ENCODE data around the gene UMAD1. TPM values are rescaled to one million over a fixed set of nuclear protein-coding genes. Genes with fewer than 3 reads are reported as not detected.

Gene UMAD1
- polyA plus RNA-seq, 3 donors = 6.2 to 22.7 (median 18.6) TPM

DNA sequence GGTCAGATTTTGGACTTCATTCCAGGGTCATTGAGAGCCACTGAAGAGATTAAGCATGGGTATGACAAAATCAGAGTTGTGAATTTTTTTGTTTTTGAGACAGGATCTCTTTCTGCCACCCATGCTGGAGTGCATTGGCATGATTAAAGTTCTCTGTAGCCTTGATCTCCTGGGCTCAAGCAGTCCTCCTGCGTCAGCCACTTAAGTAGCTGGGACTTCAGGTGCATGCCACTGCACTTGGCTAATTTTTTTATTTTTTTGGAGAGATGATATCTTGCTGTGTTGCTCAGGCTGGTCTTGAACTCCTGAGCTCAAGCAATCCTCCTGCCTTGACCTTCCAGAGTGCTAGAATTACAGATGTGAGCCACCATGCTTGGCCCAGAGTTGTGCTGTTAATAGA, 275.5 kb downstream of the UMAD1 start:
- Histone ChIP-seq H3K4me3 (replicated peaks in 1 of 3; ENCODE audit: low read depth in 2 of 3, low read length in 3 of 3) (no peak overlapping the region), H3K27me3 (ENCODE audit: control insufficient read depth in 2 of 2, insufficient read depth in 2 of 2, low read length in 2 of 2) (no peaks in the 10 kb centered on the region), H3K9me3 (replicated peaks in 1 of 2; ENCODE audit: control insufficient read depth in 1 of 2, insufficient read depth in 1 of 2, low read length in 2 of 2) (no peaks in the 10 kb centered on the region), H3K79me2 (ENCODE audit: insufficient read depth, low read length) (no peaks in the 10 kb centered on the region), H3K4me1 (ENCODE audit: control insufficient read depth in 1 of 2, insufficient read depth in 2 of 2, low read length in 2 of 2) (no peaks in the 10 kb centered on the region), H3K4me2 (replicated peaks; ENCODE audit: extremely low read depth, low read length, poor library complexity, severe bottlenecking) (no peak overlapping the region), H4K20me1 (ENCODE audit: insufficient read depth, low read length) (no peaks in the 10 kb centered on the region), H2AFZ (ENCODE audit: insufficient read depth, low read depth, low read length, poor library complexity, severe bottlenecking) (no peak overlapping the region), H3K9ac (ENCODE audit: insufficient read depth, low read length, poor library complexity, severe bottlenecking) (no peak overlapping the region), H3K36me3 (replicated peaks in 1 of 2; ENCODE audit: control insufficient read depth in 1 of 2, insufficient read depth in 2 of 2, low read length in 2 of 2) (no peaks in the 10 kb centered on the region), H3K27ac (ENCODE audit: low read depth in 1 of 2, low read length in 2 of 2) (no peak overlapping the region)
- H3K27me3 Mint-ChIP-seq (ENCODE audit: low read depth in 3 of 3) = peaks cover 0 to 1% (median 0%) of the 10 kb centered on the region in 3 donors
- intact Hi-C loops (cut with micrococcal nuclease) = no loop called here
- H3K4me3 Mint-ChIP-seq = no peak overlapping the region
- no peaks in the 10 kb centered on the region for H3K4me1 Mint-ChIP-seq
- no peaks in the 10 kb centered on the region for H3K36me3 Mint-ChIP-seq
- no peak overlapping the region for H3K27ac Mint-ChIP-seq
- WGBS (ENCODE audit: insufficient coverage) = no CpG with 5 or more reads among the region's 1 CpG
- DNase-seq = no peak
- TF ChIP-seq CTCF (IDR thresholded peaks at IDR 0.05) = no peak
- H3K9me3 Mint-ChIP-seq = peaks cover 0 to 3% (median 0%) of the 10 kb centered on the region in 7 donors

DNA sequence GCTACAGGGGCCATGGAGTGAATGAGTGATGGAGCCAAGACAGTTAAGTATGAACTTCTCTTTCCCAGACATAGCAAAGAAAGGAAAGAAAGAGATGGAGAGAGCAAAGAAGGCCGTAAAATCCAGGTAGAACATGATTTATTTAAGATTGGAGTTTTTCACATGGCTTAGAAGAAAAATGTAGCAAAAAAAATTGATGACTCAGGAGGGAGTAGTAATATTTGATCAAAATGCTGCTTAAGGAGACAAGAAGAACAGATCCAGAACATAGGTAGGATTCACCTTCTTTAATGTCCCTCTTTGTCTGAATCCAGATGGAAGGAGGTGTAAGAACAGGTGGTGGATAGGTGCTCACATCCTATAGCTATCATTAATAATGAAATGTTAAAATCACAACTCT, 277.0 kb downstream of the UMAD1 start:
- Mint-ChIP-seq H3K27ac (no peak overlapping the region), H3K27me3 (ENCODE audit: low read depth in 3 of 3) (peaks cover 0 to 2% (median 1%) of the 10 kb centered on the region in 3 donors), H3K9me3 (peaks cover 0 to 3% (median 0%) of the 10 kb centered on the region in 7 donors), H3K36me3 (no peaks in the 10 kb centered on the region), H3K4me1 (no peaks in the 10 kb centered on the region), H3K4me3 (no peak overlapping the region)
- Histone ChIP-seq H3K9me3 (replicated peaks in 1 of 2; ENCODE audit: control insufficient read depth in 1 of 2, insufficient read depth in 1 of 2, low read length in 2 of 2) (no peaks in the 10 kb centered on the region), H4K20me1 (ENCODE audit: insufficient read depth, low read length) (no peaks in the 10 kb centered on the region), H2AFZ (ENCODE audit: insufficient read depth, low read depth, low read length, poor library complexity, severe bottlenecking) (no peak overlapping the region), H3K27ac (ENCODE audit: low read depth in 1 of 2, low read length in 2 of 2) (no peak overlapping the region), H3K4me2 (replicated peaks; ENCODE audit: extremely low read depth, low read length, poor library complexity, severe bottlenecking) (no peak overlapping the region), H3K9ac (ENCODE audit: insufficient read depth, low read length, poor library complexity, severe bottlenecking) (no peak overlapping the region), H3K4me3 (replicated peaks in 1 of 3; ENCODE audit: low read depth in 2 of 3, low read length in 3 of 3) (no peak overlapping the region), H3K4me1 (ENCODE audit: control insufficient read depth in 1 of 2, insufficient read depth in 2 of 2, low read length in 2 of 2) (no peaks in the 10 kb centered on the region), H3K27me3 (ENCODE audit: control insufficient read depth in 2 of 2, insufficient read depth in 2 of 2, low read length in 2 of 2) (no peaks in the 10 kb centered on the region), H3K79me2 (ENCODE audit: insufficient read depth, low read length) (no peaks in the 10 kb centered on the region), H3K36me3 (replicated peaks in 1 of 2; ENCODE audit: control insufficient read depth in 1 of 2, insufficient read depth in 2 of 2, low read length in 2 of 2) (no peaks in the 10 kb centered on the region)
- no peak for DNase-seq
- TF ChIP-seq CTCF (IDR thresholded peaks at IDR 0.05) = no peak
- WGBS (ENCODE audit: insufficient coverage) = 100% methylated on average over 1 of the region's 1 CpG
- intact Hi-C loops (cut with micrococcal nuclease) = no loop called here

All from CD14-positive monocyte (primary cell).